Measurements from ENCODE around the gene CYB561. TPM values are rescaled to one million over a fixed set of nuclear protein-coding genes. Genes with fewer than 3 reads are reported as not detected.

CYB561 gene
- total and polyA plus RNA-seq, 9 of the 15 experiments (the other 6 are each of a cell fraction or from before 2014, with no cell fraction given) = 4.0 to 30.8 (median 17.4) TPM

DNA sequence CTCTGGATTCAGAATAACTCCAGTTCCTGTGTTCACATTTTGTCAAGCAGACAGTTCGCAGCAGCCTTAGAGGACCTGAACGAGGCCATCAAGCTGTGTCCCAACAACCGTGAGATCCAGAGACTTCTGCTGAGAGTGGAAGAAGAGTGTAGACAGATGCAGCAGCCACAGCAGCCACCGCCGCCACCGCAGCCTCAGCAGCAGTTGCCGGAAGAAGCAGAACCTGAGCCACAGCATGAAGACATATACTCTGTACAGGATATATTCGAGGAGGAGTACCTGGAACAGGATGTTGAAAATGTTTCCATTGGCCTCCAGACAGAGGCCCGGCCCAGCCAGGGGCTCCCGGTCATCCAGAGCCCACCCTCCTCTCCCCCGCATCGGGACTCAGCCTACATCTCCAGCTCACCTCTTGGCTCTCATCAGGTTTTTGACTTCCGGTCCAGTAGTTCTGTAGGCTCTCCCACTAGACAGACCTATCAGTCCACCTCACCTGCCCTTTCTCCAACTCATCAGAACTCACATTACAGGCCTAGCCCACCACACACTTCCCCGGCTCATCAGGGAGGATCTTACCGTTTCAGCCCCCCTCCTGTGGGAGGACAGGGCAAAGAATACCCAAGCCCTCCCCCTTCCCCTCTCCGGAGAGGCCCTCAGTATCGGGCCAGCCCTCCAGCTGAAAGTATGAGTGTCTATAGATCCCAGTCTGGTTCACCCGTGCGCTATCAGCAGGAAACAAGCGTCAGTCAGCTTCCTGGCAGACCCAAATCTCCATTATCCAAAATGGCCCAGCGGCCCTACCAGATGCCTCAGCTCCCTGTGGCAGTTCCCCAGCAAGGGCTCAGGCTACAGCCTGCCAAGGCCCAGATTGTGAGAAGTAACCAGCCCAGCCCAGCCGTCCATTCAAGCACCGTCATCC lies 25.9 kb downstream of the CYB561 start (continued):
- no peak for TF ChIP-seq MECOM (CRISPR knock-in tag; IDR thresholded peaks at IDR 0.05)
- TF ChIP-seq, protein P1, sequence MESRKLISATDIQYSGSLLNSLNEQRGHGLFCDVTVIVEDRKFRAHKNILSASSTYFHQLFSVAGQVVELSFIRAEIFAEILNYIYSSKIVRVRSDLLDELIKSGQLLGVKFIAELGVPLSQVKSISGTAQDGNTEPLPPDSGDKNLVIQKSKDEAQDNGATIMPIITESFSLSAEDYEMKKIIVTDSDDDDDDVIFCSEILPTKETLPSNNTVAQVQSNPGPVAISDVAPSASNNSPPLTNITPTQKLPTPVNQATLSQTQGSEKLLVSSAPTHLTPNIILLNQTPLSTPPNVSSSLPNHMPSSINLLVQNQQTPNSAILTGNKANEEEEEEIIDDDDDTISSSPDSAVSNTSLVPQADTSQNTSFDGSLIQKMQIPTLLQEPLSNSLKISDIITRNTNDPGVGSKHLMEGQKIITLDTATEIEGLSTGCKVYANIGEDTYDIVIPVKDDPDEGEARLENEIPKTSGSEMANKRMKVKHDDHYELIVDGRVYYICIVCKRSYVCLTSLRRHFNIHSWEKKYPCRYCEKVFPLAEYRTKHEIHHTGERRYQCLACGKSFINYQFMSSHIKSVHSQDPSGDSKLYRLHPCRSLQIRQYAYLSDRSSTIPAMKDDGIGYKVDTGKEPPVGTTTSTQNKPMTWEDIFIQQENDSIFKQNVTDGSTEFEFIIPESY (CRISPR knock-in tag; IDR thresholded peaks at IDR 0.05) = no peak
- TF ChIP-seq BMI1 (IDR thresholded peaks at IDR 0.05; ENCODE audit: low read length) = no peak
- no peak for TF ChIP-seq ZKSCAN3 (CRISPR knock-in tag; IDR thresholded peaks at IDR 0.05)
- TF ChIP-seq, protein P2, sequence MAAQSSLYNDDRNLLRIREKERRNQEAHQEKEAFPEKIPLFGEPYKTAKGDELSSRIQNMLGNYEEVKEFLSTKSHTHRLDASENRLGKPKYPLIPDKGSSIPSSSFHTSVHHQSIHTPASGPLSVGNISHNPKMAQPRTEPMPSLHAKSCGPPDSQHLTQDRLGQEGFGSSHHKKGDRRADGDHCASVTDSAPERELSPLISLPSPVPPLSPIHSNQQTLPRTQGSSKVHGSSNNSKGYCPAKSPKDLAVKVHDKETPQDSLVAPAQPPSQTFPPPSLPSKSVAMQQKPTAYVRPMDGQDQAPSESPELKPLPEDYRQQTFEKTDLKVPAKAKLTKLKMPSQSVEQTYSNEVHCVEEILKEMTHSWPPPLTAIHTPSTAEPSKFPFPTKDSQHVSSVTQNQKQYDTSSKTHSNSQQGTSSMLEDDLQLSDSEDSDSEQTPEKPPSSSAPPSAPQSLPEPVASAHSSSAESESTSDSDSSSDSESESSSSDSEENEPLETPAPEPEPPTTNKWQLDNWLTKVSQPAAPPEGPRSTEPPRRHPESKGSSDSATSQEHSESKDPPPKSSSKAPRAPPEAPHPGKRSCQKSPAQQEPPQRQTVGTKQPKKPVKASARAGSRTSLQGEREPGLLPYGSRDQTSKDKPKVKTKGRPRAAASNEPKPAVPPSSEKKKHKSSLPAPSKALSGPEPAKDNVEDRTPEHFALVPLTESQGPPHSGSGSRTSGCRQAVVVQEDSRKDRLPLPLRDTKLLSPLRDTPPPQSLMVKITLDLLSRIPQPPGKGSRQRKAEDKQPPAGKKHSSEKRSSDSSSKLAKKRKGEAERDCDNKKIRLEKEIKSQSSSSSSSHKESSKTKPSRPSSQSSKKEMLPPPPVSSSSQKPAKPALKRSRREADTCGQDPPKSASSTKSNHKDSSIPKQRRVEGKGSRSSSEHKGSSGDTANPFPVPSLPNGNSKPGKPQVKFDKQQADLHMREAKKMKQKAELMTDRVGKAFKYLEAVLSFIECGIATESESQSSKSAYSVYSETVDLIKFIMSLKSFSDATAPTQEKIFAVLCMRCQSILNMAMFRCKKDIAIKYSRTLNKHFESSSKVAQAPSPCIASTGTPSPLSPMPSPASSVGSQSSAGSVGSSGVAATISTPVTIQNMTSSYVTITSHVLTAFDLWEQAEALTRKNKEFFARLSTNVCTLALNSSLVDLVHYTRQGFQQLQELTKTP (IDR thresholded peaks at IDR 0.05; ENCODE audit: low read depth in 1 of 2, partially characterized antibody in 2 of 2) = no peak
- no peak for TF ChIP-seq RBM15 (IDR thresholded peaks at IDR 0.05; ENCODE audit: insufficient read depth, low read length)
- no peak for TF ChIP-seq FOXK1 (CRISPR knock-in tag; IDR thresholded peaks at IDR 0.05; ENCODE audit: borderline replicate concordance)
- TF ChIP-seq ZC3H11A (IDR thresholded peaks at IDR 0.05; ENCODE audit: low read depth, low read length) = no peak
- no peak for TF ChIP-seq ETV1 (tag; conservative IDR thresholded peaks at IDR 0.05; ENCODE audit: low read depth)
- TF ChIP-seq, protein P3, sequence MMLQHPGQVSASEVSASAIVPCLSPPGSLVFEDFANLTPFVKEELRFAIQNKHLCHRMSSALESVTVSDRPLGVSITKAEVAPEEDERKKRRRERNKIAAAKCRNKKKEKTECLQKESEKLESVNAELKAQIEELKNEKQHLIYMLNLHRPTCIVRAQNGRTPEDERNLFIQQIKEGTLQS (IDR thresholded peaks at IDR 0.05) = no peak
- TF ChIP-seq, protein P3 (CRISPR knock-in tag; conservative IDR thresholded peaks at IDR 0.05) = no peak
- TF ChIP-seq ETV5 (CRISPR knock-in tag; IDR thresholded peaks at IDR 0.05; ENCODE audit: low read depth) = peak; percentile 69
- TF ChIP-seq ZNF212 (CRISPR knock-in tag; IDR thresholded peaks at IDR 0.05) = no peak
- TF ChIP-seq, protein P4, sequence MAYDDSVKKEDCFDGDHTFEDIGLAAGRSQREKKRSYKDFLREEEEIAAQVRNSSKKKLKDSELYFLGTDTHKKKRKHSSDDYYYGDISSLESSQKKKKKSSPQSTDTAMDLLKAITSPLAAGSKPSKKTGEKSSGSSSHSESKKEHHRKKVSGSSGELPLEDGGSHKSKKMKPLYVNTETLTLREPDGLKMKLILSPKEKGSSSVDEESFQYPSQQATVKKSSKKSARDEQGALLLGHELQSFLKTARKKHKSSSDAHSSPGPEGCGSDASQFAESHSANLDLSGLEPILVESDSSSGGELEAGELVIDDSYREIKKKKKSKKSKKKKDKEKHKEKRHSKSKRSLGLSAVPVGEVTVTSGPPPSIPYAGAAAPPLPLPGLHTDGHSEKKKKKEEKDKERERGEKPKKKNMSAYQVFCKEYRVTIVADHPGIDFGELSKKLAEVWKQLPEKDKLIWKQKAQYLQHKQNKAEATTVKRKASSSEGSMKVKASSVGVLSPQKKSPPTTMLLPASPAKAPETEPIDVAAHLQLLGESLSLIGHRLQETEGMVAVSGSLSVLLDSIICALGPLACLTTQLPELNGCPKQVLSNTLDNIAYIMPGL (CRISPR knock-in tag; IDR thresholded peaks at IDR 0.05) = no peak
